Mucosa of gallbladder (tissue), 1 donor: Measurements from ENCODE around the gene CCIN. TPM values are rescaled to one million over a fixed set of nuclear protein-coding genes. Genes with fewer than 3 reads are reported as not detected.

Experiments used
- DNase-seq: peaks from one replicate; pipeline ENCODE4 v3.0.0-alpha.2; 2020; ENCODE audit warnings: low spot score
- total RNA-seq: library from RNA; stranded (reverse); gene quantifications from one replicate; pipeline ENCODE4 v1.2.1, GENCODE V29; 2021
- donor health status: DM: no; HTN: no; CAD: no.

CCIN gene
- total RNA-seq, 1 donor from 2014 or later: 0.12 TPM

DNA sequence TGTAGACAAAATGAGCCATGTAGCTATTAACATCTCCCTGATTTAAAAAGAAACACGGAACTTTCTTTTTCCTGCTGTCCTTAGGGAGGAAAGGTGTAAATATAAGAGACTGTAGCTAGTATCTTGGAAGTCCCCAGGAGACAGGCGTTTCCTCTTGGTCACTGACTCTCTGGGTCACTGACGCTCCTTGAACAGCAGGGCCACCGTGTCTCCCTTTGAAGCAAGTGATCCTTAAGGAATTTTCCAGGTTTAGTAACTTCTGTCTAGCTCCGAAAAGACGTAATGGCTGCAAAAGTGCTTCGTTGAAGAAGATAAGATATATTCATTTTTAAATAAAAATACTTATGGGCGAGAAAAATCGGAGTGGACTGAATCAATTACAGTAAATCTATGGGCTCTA lies 20.8 kb downstream of the CCIN start:
- no peak for DNase-seq

DNA sequence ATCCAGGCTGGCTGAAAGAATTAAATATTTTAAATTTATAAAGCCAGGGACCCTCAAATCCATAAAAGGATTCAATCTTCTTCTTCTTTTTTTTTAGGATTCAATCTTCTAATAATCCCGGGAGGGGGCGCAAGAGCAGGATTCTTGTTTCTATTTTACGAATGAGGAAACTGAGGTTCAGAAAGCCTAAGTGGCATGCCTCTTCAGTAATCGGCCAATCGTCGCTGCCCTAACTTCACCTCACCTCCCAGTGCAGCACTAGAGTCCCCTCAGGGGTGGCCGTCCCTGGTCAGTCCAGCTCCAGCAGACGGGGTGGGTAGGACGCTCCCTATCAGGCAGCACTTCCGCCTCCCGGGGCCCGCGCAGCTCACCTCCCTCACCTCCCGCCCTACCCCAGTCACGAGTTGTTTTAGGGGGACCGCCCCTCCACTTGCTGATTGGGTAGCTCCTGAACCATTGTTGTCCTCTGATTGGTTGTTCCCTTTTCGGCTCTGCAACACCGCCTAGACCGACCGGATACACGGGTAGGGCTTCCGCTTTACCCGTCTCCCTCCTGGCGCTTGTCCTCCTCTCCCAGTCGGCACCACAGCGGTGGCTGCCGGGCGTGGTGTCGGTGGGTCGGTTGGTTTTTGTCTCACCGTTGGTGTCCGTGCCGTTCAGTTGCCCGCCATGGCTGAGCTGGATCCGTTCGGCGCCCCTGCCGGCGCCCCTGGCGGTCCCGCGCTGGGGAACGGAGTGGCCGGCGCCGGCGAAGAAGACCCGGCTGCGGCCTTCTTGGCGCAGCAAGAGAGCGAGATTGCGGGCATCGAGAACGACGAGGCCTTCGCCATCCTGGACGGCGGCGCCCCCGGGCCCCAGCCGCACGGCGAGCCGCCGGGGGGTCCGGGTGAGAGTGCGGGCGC lies 21.5 kb downstream of the CCIN start, which contains the start of gene CLTA:
Gene CLTA (plus strand): TSS at position 534 of the 902 bp plus-strand sequence. CDS start 136 bp downstream, at position 670.
- DNase-seq: peak; percentile 97

DNA sequence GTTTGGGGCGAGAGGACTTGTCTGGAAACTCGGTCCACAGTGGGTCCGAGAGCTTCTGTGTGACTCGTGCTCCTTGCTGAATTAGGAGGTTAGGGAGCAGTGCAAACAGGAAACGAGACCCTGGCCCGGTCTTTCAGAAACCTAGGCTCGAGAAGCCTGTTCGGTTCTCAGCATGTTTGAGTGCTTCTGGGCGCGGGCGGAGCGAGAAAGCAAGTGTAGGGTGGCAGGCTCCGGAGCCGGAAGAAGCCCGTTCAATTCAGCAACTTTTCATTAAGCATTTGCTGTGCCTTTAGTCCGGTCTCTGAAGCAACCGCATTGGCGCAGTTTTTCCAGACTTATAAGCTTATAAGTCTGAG lies 22.1 kb downstream of the CCIN start:
- DNase-seq: peak; percentile 14

DNA sequence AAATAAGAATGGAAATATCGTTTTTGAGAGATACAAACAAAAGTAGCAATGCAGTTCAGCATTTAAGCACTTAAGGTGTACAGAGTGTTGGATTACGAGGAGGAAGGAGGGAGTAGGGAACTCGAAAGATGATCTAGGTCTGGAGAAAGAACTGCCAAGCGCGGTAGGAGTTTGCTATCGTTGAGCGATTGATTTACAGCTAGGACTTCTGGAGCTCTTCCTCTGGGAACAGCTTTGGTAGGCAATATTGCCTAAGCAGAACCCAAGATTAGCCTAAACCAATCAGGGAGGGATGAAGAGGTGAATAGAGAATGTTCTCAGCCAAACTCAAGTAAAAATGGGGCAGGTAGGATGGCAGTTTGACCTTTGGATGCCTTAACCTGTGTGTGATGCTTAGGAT lies 22.5 kb downstream of the CCIN start:
- no peak for DNase-seq

DNA sequence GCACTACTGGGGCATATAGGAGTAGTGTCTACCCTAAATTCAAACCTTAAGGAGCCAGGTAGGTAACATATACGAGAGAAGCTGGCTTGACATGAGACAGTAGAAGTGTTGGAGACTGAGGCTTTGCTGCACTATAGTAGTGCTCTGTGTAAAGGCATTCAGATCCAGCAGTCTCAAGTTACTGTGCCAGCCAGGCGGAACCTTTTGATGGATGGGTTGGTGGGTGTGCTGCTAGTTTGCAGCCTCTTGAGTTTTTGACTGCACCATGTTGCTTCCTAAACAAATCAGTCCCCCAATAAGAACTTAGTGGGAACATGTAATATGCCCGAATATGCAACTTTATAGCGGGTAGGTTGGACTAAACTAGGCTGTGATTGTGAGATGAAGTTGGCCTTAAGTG lies 23.0 kb downstream of the CCIN start:
- DNase-seq: no peak

DNA sequence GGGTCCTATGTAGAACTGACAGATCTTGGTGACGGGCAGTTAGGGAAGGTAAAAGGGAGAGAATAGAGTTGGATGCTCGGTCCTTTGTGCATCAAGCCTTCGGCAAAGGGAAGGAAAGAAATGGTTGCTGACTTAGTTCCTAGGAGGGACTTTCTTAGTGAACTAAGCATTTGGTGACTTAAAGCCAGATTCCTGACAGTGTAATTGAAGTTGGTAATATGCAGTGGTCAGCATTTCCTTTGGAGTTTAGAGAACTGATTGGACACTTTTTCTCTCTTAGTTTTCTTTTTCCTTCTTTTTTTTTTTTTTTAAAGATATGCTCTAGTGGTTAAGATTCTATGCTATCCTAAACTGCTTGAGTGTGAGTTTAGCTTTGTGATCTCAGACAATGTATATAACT lies 23.8 kb downstream of the CCIN start:
- DNase-seq: no peak

DNA sequence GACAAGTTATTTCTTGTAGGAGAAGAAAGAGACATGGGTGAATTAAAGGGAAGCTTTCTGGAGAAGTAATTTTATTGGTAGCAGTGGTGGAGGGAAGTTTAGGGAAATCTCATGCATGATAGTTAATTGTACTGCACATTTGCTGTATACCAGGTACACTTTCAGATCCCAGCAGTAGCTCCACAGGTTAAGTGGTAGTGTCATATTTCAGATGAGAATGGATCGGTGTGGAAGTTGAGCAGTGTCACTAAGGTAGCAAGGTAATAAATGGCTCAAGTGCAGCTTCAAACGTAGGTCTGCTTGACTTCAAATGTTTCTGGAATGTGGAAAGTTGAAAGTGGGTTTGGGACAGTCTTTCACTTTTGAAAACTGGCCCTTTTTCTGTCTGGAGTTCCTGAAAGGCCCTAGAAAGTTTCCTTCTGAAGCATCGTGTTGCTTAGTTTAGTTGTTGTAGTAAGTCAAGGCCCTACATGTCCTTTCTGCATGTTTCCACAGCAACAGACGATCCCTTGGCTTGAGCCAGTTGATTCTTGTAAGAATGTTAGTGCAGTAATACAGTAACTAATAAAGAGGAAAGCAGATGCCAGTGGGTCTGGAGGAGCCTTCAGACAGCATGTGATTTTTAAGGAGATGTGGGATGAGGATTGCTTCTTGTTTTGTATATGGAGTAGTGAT lies 25.3 kb downstream of the CCIN start:
- DNase-seq: no peak

DNA sequence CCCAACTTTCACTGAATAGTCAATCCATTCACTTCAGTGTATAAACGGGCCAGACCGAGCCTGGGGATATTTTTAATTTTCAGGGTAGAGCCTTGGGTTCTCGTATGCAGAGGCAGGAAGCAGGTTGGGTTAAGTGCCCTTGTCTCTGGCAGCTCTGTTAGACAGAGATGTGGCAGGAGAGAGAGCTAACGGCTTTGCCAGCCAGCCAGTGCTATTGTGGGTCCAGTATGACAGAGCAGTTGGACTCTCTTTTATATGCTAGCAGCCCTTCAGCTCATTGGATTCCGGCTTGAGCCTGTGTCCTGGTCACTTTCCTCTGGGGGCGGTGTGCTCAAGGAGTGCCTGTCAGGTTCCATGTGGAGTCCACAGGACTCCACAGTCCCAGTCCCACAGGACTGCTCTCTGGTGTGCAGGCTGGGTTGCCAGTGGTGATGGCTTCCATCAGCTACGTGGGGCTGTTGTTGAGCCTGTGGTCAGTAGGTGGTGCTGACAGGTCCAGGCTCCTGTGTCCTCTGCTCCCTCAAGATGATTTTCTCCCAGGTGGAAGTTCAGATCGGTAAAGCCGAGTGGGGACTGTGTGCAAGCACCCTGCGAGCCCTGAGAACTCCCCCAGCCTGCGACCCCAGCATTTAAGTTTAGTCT lies 35.8 kb downstream of the CCIN start:
- DNase-seq: no peak

DNA sequence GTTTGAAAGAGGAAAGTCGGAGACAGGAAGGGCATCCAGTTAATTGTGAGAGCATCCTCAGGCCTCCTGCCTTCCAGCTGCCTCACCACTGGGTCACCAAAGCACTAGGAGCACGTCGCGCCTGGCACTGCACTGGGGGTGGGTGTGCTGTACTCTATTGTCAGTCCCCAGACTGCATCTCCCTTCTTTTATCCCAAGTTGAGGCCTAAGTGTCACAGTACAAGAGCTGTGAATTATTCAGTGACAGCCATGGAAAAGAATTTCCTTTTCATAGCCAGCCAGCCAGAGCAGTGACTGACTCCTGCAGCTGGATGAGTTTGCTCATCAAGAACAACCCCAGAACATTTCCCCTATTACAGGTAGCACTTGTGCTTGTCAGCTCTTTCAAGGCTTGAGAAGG lies 37.8 kb downstream of the CCIN start:
- no peak for DNase-seq

DNA sequence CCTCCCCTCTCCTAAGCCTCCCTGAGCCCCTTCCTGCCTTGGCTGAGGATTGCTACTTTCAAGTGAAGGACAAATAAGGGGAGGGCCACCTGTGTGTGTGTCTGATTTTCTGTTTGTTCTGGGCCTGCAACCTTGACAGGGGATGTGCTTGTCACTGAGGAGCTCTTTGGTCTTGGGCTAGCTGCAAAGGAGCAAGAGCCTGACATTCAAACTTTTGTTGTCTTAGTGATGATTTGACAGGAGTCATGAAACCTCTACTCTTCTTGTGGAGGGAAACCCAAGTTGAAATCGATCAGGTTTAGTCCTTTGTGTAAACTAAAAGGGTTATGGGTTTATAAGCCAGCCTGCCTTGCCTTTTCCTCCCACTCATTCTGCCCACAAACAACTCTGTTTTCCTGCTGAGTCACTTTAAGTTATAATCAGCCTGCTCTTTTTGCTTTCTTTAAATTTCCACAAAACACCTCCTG lies 38.4 kb downstream of the CCIN start:
- no peak for DNase-seq

DNA sequence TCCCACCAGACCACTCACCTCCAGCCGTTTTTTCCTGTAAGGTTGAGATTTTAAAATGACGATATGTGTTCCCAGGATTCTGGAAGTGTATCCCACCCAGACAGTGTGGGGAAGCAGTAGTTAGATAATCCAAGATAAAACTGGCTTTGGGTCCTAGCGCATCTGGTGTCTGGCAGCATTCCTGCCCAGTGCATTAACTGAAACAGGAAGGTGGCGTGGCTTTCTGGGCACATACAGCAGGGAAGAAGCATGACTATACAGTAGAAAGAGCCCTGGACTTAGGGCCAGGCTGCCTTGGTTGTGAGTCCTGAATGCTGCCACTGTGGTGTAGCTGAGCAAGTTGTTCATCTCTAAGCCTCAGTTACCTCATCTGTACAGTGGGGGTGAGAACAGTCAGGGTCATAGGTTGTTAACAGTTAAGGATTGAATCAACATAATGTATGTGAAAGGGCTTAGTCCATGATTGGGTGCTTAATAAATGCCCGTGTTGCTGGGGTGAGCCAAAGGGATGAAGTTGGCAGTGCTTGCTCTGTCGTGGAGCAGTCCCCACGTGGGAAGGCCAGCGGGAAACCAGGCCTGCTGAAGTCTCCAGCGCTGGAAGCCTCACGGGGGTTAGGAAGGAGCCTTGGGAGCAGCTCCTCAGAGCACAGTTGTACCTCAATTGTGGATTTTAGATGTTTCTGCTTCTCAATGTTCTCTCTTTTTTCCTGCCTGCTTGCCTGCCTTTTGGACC lies 39.5 kb downstream of the CCIN start:
- no peak for DNase-seq

DNA sequence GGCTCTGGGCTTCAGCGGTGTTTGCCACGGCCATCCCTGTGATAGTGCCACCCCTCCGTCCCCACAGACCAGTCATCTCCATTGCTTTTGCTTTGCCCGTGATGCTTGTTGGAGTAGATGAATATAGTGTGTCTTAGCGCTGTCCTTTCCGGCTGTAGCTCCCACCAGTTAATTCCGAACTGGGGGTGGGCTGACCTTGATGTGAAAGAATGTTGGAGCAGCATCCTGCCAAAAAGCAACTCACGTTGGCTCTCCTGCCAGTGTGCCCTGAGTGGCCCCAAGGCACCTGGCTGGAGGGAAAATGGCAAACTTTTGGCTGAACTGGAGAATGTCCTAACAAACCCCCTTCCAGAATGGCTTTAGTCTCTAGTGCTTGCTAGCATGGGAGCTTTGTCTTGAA lies 41.5 kb downstream of the CCIN start:
- DNase-seq: no peak

DNA sequence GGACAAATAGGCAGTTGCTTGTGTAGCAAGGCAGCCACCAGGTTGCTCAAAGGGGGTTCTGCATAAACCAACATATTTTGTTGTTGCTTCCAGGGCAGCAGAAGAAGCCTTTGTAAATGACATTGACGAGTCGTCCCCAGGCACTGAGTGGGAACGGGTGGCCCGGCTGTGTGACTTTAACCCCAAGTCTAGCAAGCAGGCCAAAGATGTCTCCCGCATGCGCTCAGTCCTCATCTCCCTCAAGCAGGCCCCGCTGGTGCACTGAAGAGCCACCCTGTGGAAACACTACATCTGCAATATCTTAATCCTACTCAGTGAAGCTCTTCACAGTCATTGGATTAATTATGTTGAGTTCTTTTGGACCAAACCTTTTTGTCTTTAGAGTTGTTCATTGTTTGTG lies 42.3 kb downstream of the CCIN start:
- no peak for DNase-seq

DNA sequence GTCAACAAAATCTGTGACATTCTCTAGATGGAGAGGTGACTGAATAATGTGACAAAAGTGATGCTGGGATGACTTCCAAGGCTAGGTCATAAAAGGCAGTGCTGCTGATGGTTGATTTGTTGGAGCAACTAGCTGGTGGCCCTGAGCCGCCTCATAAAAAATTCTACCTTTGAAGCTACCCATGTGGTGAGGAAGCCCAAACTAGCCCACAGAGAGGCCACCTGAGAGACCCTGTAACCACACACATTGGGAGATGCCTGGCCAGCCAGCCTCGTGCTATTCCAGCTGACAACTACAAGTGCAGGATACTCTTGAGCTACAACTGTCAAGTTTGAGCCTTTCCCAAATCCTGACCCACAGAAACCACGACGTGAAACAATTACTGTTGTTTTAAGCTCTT lies 44.2 kb downstream of the CCIN start:
- no peak for DNase-seq

DNA sequence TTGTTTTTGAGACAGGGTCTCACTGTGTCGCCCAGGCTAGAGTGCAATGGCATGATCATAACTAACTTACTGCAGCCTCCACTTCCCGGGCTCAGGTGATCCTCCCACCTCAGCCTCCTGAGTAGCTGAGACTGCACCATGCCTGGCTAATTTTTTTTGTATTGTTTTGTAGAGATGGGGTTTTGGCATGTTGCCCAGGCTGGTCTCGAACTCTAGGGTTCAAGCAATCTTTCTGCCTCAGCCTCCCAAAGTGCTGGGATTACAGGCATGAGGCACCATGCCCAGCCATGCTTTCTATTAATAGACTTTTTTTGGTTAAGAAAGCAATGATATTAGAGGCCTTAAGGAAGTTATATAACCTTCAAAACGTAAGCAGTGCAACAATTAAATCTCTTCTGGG lies 44.8 kb downstream of the CCIN start:
- no peak for DNase-seq

DNA sequence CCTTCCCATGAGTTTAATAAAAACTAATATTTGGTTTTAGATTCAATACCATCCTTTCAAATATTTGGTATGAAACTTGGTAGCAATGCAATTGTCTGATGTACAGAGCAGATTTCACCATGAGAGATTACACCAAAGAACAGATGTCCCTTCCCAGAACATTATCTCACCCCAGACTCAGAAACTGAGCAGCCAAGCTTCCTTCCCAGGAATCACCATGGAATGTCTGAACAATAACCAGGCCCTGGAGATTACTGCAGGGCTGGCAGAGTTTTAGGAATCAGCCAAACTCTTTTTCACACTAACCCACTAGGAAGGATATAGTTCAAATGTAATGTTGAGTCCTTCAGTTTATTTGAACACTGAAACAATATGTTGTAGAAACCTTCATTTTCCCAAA lies 45.4 kb downstream of the CCIN start:
- no peak for DNase-seq

DNA sequence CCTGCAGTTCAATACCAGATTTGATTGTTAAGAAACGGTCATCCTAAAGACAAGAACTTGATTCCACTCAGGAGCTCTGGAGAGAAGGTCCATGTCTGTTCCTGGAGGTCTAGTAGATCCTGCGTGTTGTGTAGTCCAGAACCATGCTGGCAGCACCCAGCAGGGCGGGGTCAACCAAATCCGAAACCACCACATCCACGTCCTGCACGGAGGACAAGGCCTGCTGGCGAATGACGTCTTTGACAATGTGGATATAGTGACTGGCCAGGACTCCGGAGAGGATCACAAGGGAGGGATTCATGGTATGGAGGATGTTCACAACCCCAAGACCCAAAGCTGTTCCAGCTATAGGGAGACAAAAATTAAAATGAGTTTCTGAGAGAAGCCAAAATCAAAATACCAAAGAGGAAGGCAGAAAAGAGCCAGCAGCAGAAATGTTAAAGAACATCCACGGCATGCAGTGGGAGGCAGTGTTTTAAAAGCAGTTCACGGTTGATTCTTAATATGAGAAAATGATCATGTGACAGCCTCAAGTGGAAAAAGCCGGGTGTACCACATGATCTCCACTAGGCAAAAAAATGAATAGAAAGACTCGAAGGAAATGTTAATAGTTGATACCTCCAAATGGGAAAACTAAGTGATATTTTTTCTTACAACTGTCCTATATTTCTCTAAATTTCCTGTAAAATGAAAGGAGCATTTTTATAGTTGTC lies 48.2 kb downstream of the CCIN start:
- DNase-seq: no peak

DNA sequence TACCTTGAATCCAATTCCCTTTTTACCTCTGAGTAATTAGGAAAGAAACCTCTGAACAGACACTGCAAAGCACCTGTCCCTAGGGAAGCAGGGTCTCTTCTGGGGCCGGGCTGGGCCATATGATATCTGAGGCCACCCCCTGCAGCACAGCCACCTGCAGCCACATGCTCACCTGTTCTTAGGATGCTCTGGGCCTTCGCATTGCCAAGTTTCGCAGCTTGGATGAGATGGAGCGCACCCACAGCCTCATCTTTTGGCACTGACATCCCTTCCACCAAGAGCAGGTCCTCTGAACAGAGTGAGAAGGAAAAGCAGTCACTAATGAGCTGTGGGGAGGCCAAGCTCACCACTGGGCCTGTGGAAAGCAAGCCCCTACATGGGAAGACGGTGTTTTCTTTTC lies 48.8 kb downstream of the CCIN start:
- DNase-seq: no peak

DNA sequence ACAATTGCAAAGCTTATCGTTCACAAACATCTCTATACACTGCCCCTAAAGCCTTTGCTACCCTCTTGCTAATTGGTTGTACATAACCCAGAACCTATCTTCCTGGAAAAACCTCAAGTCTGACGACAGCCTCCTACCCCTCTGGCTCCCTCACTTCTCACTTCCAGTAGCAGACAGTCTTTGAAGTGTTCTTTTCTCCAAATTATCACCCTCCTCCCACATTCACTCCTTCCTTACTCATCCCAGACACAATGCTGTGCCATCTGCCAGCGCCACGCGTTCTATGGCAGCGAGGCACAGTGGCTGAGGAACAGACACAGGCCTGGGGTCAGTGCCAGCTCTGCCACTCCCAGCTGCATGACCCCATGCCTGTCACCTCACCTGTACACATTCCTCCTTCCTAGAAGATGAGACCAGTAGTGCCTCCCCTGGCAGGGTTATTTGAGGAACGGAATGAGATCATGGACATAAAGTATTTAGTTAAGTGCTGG lies 49.3 kb downstream of the CCIN start:
- DNase-seq: peak; percentile 30
